Endodermal cell (in vitro differentiated cells): ENCODE data around the gene SNRPD3. TPM values are rescaled to one million over a fixed set of nuclear protein-coding genes. Genes with fewer than 3 reads are reported as not detected.
"Not testable (repeated sequence)": the region's sequence is repeated elsewhere in the genome, so short reads cannot be mapped to it uniquely, and the experiment has no call there.

Experiments used
- DNase-seq: peaks from one replicate; pipeline ENCODE4 v3.0.0-alpha.2; 2017
- H3K27ac ChIP-seq: 2 replicates; pipeline ENCODE4 v1.5.1; 2013; ENCODE audit warnings: mild to moderate bottlenecking, low read depth, low read length, moderate library complexity
- H3K27me3 ChIP-seq: 2 replicates; pipeline ENCODE4 v1.6.1; 2013; ENCODE audit warnings: mild to moderate bottlenecking, low read length, moderate library complexity; ENCODE audit not compliant: insufficient read depth, control insufficient read depth, poor library complexity, severe bottlenecking
- H3K36me3 ChIP-seq: 2 replicates; pipeline ENCODE4 v1.7.0; 2013; ENCODE audit warnings: mild to moderate bottlenecking, low read length, moderate library complexity; ENCODE audit not compliant: control insufficient read depth, insufficient read depth
- H3K4me1 ChIP-seq: one replicate; pipeline ENCODE4 v1.7.0; 2013; ENCODE audit warnings: low read length; ENCODE audit not compliant: control insufficient read depth, insufficient read depth
- H3K4me3 ChIP-seq: 2 replicates; pipeline ENCODE4 v1.5.1; 2013; ENCODE audit warnings: mild to moderate bottlenecking, low read length, moderate library complexity
- H3K9ac ChIP-seq: 2 replicates; pipeline ENCODE4 v1.6.1; 2013; ENCODE audit warnings: mild to moderate bottlenecking, low read length, moderate library complexity; ENCODE audit not compliant: poor library complexity, severe bottlenecking; ENCODE audit errors: extremely low read depth
- H3K9me3 ChIP-seq: 2 replicates; pipeline ENCODE4 v1.6.1; 2013; ENCODE audit warnings: mild to moderate bottlenecking, low read length, moderate library complexity; ENCODE audit not compliant: control insufficient read depth
- H3K27ac Mint-ChIP-seq: 2 replicates; pipeline ENCODE4 v1.8.0; 2020; ENCODE audit warnings: mixed read lengths
- H3K27me3 Mint-ChIP-seq: 2 replicates; pipeline ENCODE4 v1.8.0; 2021; ENCODE audit warnings: mild to moderate bottlenecking, mixed read lengths; ENCODE audit not compliant: insufficient read depth
- H3K36me3 Mint-ChIP-seq: 2 replicates; pipeline ENCODE4 v1.8.0; 2020; ENCODE audit warnings: low read depth, mixed read lengths
- H3K4me1 Mint-ChIP-seq: 2 replicates; pipeline ENCODE4 v1.8.0; 2020; ENCODE audit warnings: mixed read lengths
- H3K4me3 Mint-ChIP-seq: 2 replicates; pipeline ENCODE4 v1.8.0; 2020; ENCODE audit warnings: mild to moderate bottlenecking, moderate library complexity, mixed read lengths
- H3K9me3 Mint-ChIP-seq: 2 replicates; pipeline ENCODE4 v1.8.0; 2020; ENCODE audit warnings: mild to moderate bottlenecking, mixed read lengths
- CTCF ChIP-seq: fragments of 200-600 bp; sonication (generic); conservative IDR thresholded peaks from 2 replicates; pipeline ENCODE4 v1.5.0; 2021; ENCODE audit warnings: antibody characterized with exemption, mild to moderate bottlenecking
- WGBS, 2 experiments: methylation state at CpG; one replicate each; pipeline versions ENCODE4 v1.1.5 to v1.1.7; 2013; ENCODE audit warnings: missing lambda C conversion rate in 2 of 2, mixed read lengths in 1 of 2; ENCODE audit not compliant: insufficient coverage in 1 of 2, insufficient read length in 1 of 2; 5-methylcytosine and 5-hydroxymethylcytosine counted together
- total RNA-seq, 2 donors: library from RNA; stranded (reverse); fragmentation: NEBNext Ultra II Directional in 1 of 2; extraction: Animal tissue kit (Norgen Biotek cat#: 25700) in 1 of 2; gene quantifications; 2 replicates in 1 of 2; 3 replicates in 1 of 2; pipeline ENCODE4 v1.2.1, GENCODE V29; 2021

The SNRPD3 gene
- total RNA-seq, 2 donors from 2014 or later: 158 to 180 TPM

- H3K36me3 ChIP-seq, H3K9me3 ChIP-seq, H3K9me3 Mint-ChIP-seq, H3K9ac ChIP-seq, H3K27ac ChIP-seq, H3K27me3 Mint-ChIP-seq, H3K4me1 ChIP-seq, H3K27me3 ChIP-seq, H3K4me3 ChIP-seq, H3K36me3 Mint-ChIP-seq: not testable (repeated sequence)
- peak; percentile 68 for TF ChIP-seq CTCF
- Mint-ChIP-seq H3K4me3 (peak overlapping the region; percentile 64), H3K4me1 (peaks cover 22% of the 10 kb centered on the region), H3K27ac (peak overlapping the region; percentile 94)
- WGBS, 2 experiments: 54 to 58% methylated on average over 2 to 15 of the region's 18 CpGs
- DNase-seq: peak; percentile 76
Measured at GRCh38 chr22:24603770-24604629, 48.2 kb downstream of the SNRPD3 start.

- not testable (repeated sequence) for H3K27me3 Mint-ChIP-seq, H3K36me3 ChIP-seq, H3K4me1 ChIP-seq, H3K9ac ChIP-seq, H3K4me3 ChIP-seq, H3K9me3 Mint-ChIP-seq, H3K36me3 Mint-ChIP-seq, H3K27me3 ChIP-seq, H3K9me3 ChIP-seq, H3K4me3 Mint-ChIP-seq, H3K27ac ChIP-seq
- Mint-ChIP-seq H3K4me1 (peaks cover 12% of the 10 kb centered on the region), H3K27ac (peak overlapping the region; percentile 48)
- WGBS, 2 experiments: 94 to 100% methylated on average over 1 to 2 of the region's 2 CpGs
- DNase-seq: peak; percentile 63
Measured at GRCh38 chr22:24606340-24606739, 50.5 kb downstream of the SNRPD3 start.

- not testable (repeated sequence) for H3K9me3 Mint-ChIP-seq, H3K27ac Mint-ChIP-seq, H3K27ac ChIP-seq, H3K9ac ChIP-seq, H3K9me3 ChIP-seq, H3K4me3 Mint-ChIP-seq, H3K36me3 ChIP-seq, H3K27me3 ChIP-seq, H3K36me3 Mint-ChIP-seq, H3K4me1 ChIP-seq, H3K27me3 Mint-ChIP-seq, H3K4me3 ChIP-seq
- 86 to 87% methylated on average over 8 to 18 of the region's 18 CpGs for WGBS, 2 experiments
- peak; percentile 61 for DNase-seq
- H3K4me1 Mint-ChIP-seq: peaks cover 12% of the 10 kb centered on the region
Measured at GRCh38 chr22:24607429-24607983, 51.7 kb downstream of the SNRPD3 start.

DNA sequence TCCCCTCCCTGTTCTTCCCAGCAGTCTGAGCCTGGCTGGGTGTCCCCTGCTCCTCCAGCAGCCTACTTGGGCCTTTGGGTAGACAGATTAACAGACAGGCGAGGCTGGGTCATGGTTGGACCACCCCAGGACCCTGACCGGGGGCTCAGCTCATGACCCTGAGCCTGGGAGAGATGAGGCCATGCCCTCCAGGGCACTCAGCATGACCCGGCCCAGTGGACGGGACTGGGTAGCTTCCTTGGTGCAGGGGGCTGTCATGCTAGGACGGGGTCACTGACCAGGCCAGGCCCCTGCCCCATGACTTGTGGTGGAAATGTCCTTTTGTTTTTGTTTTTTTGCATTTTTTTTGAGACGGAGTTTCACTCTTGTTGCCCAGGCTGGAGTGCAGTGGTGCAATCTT, 52.5 kb downstream of the SNRPD3 start:
- not testable (repeated sequence) for H3K27me3 Mint-ChIP-seq, H3K9me3 Mint-ChIP-seq, H3K4me3 Mint-ChIP-seq, H3K4me3 ChIP-seq, H3K4me1 Mint-ChIP-seq, H3K4me1 ChIP-seq, H3K36me3 Mint-ChIP-seq, H3K9ac ChIP-seq, H3K9me3 ChIP-seq, H3K27ac ChIP-seq, H3K36me3 ChIP-seq, H3K27ac Mint-ChIP-seq, H3K27me3 ChIP-seq
- WGBS, 2 experiments: 83 to 93% methylated on average over 1 to 6 of the region's 6 CpGs
- peak; percentile 37 for DNase-seq

DNA sequence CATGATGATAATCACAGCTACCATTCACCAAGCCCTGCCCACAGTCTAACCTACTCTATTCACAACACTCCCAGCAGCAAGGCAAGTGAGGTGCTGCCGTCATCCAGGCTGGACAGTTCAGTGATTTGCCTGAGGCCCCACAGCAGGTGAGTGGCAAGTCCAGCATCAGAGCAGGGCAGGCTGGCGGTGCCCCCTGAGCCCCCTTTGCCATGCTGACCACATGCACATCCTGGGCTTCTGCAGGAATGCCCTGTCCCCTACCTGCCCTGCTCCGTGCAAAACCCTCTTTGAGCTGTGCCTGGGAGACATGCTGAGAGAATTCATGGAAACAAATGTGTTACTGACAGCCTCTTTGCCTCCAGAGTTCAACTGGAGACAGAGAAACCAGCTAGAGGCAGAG, 54.1 kb downstream of the SNRPD3 start:
- not testable (repeated sequence) for H3K9me3 ChIP-seq, H3K27ac Mint-ChIP-seq, H3K4me1 Mint-ChIP-seq, H3K9me3 Mint-ChIP-seq, DNase-seq, H3K4me3 ChIP-seq, H3K9ac ChIP-seq, H3K27me3 ChIP-seq, H3K27ac ChIP-seq, H3K4me3 Mint-ChIP-seq, H3K36me3 Mint-ChIP-seq, H3K36me3 ChIP-seq, H3K4me1 ChIP-seq, H3K27me3 Mint-ChIP-seq
- 87% methylated on average over 3 of the region's 3 CpGs; no CpG with 5 or more reads in 1 of the 2 experiments for WGBS, 2 experiments

DNA sequence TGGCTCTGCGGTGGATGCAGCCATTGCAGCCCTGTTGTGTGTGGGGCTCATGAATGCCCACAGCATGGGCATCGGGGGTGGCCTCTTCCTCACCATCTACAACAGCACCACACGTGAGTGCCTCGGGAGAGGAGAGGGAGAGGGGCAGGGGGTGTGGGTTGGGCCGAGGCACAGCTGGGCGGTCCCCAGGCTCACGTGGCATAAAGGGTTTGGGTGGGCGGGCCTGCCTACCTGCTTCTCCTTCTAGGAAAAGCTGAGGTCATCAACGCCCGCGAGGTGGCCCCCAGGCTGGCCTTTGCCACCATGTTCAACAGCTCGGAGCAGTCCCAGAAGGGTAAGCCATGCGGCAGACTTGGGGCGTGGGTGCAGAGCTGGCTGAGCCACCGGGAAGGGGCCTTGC, 59.0 kb downstream of the SNRPD3 start:
- peak; percentile 80 for DNase-seq
- H3K4me3 ChIP-seq, H3K4me1 ChIP-seq, H3K27me3 ChIP-seq, H3K27ac Mint-ChIP-seq, H3K27me3 Mint-ChIP-seq, H3K4me3 Mint-ChIP-seq, H3K36me3 ChIP-seq, H3K9ac ChIP-seq, H3K9me3 ChIP-seq, H3K9me3 Mint-ChIP-seq, H3K4me1 Mint-ChIP-seq, H3K27ac ChIP-seq: not testable (repeated sequence)
- H3K36me3 Mint-ChIP-seq: peaks cover 11% of the 10 kb centered on the region
- 89% methylated on average over 10 of the region's 15 CpGs; no CpG with 5 or more reads in 1 of the 2 experiments for WGBS, 2 experiments
